ENCODE measurements around the gene NBPF12.
"Not testable (repeated sequence)": the region's sequence is repeated elsewhere in the genome, so short reads cannot be mapped to it uniquely, and the experiment has no call there.

Gene NBPF12

GRCh38 chr1:146985855-146986254 lies 47.7 kb downstream of the NBPF12 start:
- DNase-seq, result not testable (repeated sequence)

DNA sequence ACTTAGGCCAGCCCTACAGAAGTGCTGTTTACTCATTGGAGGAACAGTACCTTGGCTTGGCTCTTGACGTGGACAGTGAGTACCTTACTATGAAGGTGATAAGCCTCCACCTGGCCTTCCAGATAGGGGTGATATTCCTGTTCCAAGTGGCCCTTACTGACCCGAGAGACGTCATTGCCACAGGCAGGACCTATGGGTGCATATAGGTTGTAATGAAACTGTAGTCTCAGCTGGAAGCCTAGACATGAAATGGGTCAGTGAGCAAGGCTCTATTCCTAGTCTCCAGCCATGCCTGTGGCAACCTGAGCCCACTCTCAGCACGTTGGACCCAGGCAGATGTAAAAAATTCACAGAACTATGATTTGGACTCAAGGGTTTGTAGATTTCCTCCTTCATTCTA lies 48.3 kb downstream of the NBPF12 start:
- DNase-seq, result not testable (repeated sequence)

- not testable (repeated sequence) for DNase-seq
Measured at GRCh38 chr1:146987502-146987901, 49.4 kb downstream of the NBPF12 start.

DNA sequence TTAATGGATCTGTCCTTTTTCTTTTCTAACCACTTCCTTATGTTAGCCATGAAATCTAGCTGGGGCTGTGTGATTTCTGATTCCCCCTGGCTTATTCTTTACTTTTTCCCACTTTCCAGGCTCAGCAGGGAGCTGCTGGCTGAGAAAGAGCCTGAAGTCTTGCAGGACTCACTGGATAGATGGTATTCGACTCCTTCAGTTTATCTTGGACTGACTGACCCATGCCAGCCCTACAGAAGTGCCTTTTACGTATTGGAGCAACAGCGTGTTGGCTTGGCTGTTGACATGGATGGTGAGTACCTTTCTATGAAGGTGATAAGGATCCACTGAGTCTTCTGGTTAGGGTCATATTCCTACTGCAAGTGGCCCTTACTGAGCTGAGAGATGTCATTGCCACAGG lies 51.3 kb downstream of the NBPF12 start:
- not testable (repeated sequence) for DNase-seq

DNA sequence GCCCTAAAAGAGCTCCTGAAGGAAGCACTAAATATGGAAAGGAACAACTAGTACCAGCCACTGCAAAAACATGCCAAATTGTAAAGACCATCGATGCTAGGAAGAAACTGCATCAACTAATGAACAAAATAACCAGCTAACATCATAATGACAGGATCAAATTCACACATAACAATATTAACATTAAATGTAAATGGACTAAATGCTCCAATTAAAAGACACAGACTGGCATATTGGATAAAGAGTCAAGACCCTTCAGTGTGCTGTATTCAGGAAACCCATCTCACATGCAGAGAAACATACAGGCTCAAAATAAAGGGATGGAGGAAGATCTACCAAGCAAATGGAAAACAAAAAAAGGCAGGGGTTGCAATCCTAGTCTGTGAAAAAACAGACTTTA lies 70.4 kb downstream of the NBPF12 start:
- DNase-seq, result not testable (repeated sequence)

GRCh38 chr1:147026975-147027374 lies 88.9 kb downstream of the NBPF12 start:
- not testable (repeated sequence) for DNase-seq

DNA sequence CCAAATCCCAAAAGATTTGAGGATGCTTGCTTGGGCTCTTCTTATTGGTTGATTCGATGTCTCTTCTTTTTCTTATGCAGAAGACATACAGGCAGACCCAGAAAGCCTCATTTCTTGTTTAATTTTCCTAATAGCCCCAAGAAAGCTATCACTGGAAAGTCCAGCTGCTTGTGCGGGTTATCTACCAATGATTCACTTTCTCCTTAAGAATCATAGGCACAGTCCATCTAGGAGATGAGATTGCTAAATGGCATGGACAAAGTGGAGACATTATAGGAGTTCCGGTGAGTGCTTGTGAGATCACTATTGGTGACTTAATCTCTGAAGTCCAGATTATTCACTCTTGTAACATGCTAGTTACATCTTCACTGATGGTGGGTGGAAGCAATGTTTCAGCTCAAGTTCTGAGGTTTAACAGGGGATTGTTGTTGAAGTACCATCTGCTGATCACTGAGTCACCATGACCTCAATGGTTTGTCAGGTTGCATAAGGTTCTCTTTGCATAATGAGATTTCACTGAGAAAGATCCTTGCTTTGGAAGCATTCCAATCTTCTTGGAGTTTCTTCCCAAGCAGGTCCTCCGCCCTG lies 92.0 kb downstream of the NBPF12 start:
- DNase-seq, result not testable (repeated sequence)

GRCh38 chr1:147039916-147040315 lies 101.8 kb downstream of the NBPF12 start:
- DNase-seq, result no peak

DNA sequence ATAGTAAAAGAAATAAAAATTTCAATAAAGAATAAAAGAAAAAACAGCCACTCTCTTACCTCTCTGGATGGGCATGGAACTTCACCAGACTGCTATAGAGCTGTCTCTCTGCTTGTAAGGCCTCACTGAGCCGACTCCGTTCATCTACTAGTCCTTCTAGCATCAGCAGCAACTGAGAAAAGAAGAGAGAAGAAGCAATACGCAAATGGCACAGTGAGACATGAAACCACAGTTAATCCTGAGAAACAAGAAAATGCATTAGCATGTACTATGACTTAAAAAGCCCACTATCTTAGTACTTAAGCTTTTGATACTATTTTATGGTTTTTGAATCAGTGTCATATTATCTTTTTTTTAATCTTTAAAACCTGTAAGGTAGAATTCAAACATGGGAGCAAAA lies 104.8 kb downstream of the NBPF12 start:
- not testable (repeated sequence) for DNase-seq

DNA sequence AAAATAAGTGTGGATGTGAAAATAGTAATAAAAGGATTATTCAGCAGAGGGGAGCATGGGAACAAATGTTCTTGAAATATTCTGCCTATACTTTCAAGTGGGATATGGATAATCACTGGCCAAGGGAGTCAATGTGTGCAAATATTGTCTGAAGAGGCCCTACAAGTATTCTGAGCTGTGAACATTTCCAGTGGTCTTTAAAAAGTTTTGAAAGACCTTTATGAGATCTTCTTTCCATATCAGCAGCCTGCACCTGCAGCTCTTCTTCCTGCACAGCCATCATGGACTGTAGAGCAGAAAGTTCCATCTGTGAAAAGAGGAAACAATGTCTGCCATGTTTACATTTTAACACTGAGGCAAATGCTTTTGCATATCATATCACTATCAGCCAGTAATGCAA lies 106.4 kb downstream of the NBPF12 start:
- DNase-seq, result not testable (repeated sequence)

Data from NCI-H1694 treated with DMSO at 0.1 percent for 48 hours (cell line).